Astrocyte of the spinal cord (primary cell): ENCODE data around the gene OTOG.
"Not testable (repeated sequence)": the region's sequence is repeated elsewhere in the genome, so short reads cannot be mapped to it uniquely, and the experiment has no call there.

Source experiments
- DNase-seq: peaks from one replicate; pipeline ENCODE4 v3.0.0; 2011; ENCODE audit warnings: low read depth, low spot score
- H3K4me3 ChIP-seq: 2 replicates; pipeline ENCODE4 v1.5.1; 2011; ENCODE audit warnings: low read depth, mild to moderate bottlenecking, low read length, moderate library complexity
- in situ Hi-C: cut with HindIII; loops from 2 replicates; pipeline ENCODE4 v1.10.0; 2017; ENCODE audit warnings: low sequenced_read_pairs
- TF ChIP-seq, protein P1 (sequence below): IDR thresholded peaks from 2 replicates; pipeline ENCODE4 v1.5.1; 2012; ENCODE audit warnings: low read depth, mild to moderate bottlenecking, low read length, inconsistent platforms

OTOG gene

GRCh38 chr11:17612221-17613188 is 65.4 kb downstream of the OTOG start:
- no peak overlapping the region for H3K4me3 ChIP-seq
- no peak for DNase-seq
- TF ChIP-seq, protein P1, sequence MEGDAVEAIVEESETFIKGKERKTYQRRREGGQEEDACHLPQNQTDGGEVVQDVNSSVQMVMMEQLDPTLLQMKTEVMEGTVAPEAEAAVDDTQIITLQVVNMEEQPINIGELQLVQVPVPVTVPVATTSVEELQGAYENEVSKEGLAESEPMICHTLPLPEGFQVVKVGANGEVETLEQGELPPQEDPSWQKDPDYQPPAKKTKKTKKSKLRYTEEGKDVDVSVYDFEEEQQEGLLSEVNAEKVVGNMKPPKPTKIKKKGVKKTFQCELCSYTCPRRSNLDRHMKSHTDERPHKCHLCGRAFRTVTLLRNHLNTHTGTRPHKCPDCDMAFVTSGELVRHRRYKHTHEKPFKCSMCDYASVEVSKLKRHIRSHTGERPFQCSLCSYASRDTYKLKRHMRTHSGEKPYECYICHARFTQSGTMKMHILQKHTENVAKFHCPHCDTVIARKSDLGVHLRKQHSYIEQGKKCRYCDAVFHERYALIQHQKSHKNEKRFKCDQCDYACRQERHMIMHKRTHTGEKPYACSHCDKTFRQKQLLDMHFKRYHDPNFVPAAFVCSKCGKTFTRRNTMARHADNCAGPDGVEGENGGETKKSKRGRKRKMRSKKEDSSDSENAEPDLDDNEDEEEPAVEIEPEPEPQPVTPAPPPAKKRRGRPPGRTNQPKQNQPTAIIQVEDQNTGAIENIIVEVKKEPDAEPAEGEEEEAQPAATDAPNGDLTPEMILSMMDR = no peak
- in situ Hi-C loops = no loop called here

DNA sequence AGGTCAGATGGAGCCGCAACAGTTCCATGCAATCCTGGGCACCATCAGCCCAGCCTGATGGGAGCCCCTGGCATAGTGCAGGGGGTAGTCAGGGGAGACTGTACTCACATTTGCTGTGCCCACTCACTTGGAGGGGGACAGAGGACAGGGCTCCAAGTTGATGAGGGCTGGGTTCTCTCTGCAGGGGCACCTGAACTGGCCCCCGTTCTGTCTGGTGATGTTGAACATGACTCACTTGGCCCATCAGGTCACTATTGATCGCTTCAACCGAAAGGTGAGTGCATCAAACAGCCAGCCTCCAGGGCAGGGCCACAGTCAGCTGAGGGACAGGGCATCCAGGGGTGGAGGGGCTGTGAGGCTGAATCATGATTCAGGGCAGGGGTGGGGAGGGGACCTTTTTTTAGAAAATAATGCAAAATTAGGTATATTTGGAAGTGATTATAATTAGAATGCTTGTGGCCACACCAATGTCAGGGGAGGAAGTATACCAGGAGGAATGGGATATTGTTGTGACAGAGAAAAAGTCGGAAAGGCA is 66.4 kb downstream of the OTOG start:
- in situ Hi-C loops = no loop called here
- TF ChIP-seq, protein P1 = no peak
- H3K4me3 ChIP-seq = no peak overlapping the region
- DNase-seq = no peak

GRCh38 chr11:17613983-17614382 is 66.9 kb downstream of the OTOG start:
- no peak overlapping the region for H3K4me3 ChIP-seq
- in situ Hi-C loops = no loop called here
- TF ChIP-seq, protein P1 = no peak
- DNase-seq = no peak

DNA sequence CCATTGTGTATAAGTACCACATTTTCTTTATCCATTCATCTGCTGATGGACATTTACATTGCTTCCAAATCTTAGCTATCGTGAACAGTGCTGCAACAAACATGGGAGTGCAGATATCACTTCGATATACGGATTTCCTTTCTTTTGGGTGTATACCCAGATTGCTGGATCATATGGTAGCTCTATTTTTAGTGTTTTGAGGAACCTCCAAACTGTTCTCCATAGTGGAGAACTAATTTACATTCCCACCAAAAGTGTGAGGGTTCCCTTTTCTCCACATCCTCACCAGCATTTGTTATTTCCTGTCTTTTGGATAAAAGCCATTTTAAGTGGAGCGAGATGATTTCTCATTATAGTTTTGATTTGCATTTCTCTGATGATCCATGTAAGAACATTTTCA is 75.7 kb downstream of the OTOG start:
- in situ Hi-C loops, DNase-seq, H3K4me3 ChIP-seq: not testable (repeated sequence)

GRCh38 chr11:17629113-17629512 is 82.1 kb downstream of the OTOG start:
- in situ Hi-C loops = no loop called here
- DNase-seq = no peak
- no peak overlapping the region for H3K4me3 ChIP-seq
- TF ChIP-seq, protein P1 = no peak

GRCh38 chr11:17630936-17631335 is 83.9 kb downstream of the OTOG start:
- H3K4me3 ChIP-seq = no peak overlapping the region
- no peak for DNase-seq
- TF ChIP-seq, protein P1 = no peak
- in situ Hi-C loops = no loop called here
